Left renal cortex interstitium (tissue), 4 donors: Measurements from ENCODE around the gene PCAT7. TPM values are rescaled to one million over a fixed set of nuclear protein-coding genes. Genes with fewer than 3 reads are reported as not detected.
A peak's percentile ranks its signal among the peaks of the same experiment; 100 is the strongest.
"Not testable (repeated sequence)": the region's sequence is repeated elsewhere in the genome, so short reads cannot be mapped to it uniquely, and the experiment has no call there.

Experiments
- DNase-seq, 4 donors: peaks; one replicate each; pipeline ENCODE4 v3.0.0-alpha.2; 2013; ENCODE audit warnings: low read depth in 4 of 4, low spot score in 2 of 4, missing footprints in 1 of 4
- polyA plus RNA-seq, 4 donors: library from polyadenylated mRNA; unstranded; fragments of 120-200 nt; gene quantifications; one replicate each; pipeline ENCODE4 v1.2.1, GENCODE V29; 2013; ENCODE audit not compliant: insufficient read length in 4 of 4

The PCAT7 gene
- polyA plus RNA-seq = under 1 TPM; 0.42 to 0.74 (median 0.47) TPM

GRCh38 chr9:94554439-94555331 is at the start of gene PCAT7:
Gene PCAT7 (plus strand): TSS chr9:94555083.
- DNase-seq = no peak

GRCh38 chr9:94506370-94506769 is 48.5 kb upstream of the PCAT7 start:
- not testable (repeated sequence) for DNase-seq

GRCh38 chr9:94507531-94508258 is 47.2 kb upstream of the PCAT7 start:
- DNase-seq = no peak

- DNase-seq = no peak
Observed at GRCh38 chr9:94511134-94511954, 43.5 kb upstream of the PCAT7 start.

- DNase-seq = no peak
Observed at GRCh38 chr9:94511955-94512265, 43.0 kb upstream of the PCAT7 start.

GRCh38 chr9:94514722-94515121 is 40.2 kb upstream of the PCAT7 start:
- DNase-seq = no peak

- no peak for DNase-seq
Observed at GRCh38 chr9:94517254-94517653, 37.6 kb upstream of the PCAT7 start.

GRCh38 chr9:94525396-94526035 is 29.4 kb upstream of the PCAT7 start:
- DNase-seq = no peak

GRCh38 chr9:94526271-94526670 is 28.6 kb upstream of the PCAT7 start:
- no peak for DNase-seq

GRCh38 chr9:94526951-94527350 is 27.9 kb upstream of the PCAT7 start:
- no peak for DNase-seq

GRCh38 chr9:94528886-94529285 is 26.0 kb upstream of the PCAT7 start:
- DNase-seq = no peak

GRCh38 chr9:94533155-94533554 is 21.7 kb upstream of the PCAT7 start:
- DNase-seq = peak in 2 of 4 donors; percentile 18 to 45

- DNase-seq = no peak
Observed at GRCh38 chr9:94533601-94534000, 21.3 kb upstream of the PCAT7 start.

GRCh38 chr9:94534901-94535300 is 20.0 kb upstream of the PCAT7 start:
- DNase-seq = no peak

- no peak for DNase-seq
Observed at GRCh38 chr9:94538908-94539307, 16.0 kb upstream of the PCAT7 start.

GRCh38 chr9:94544335-94544734 is 10.5 kb upstream of the PCAT7 start:
- not testable (repeated sequence) for DNase-seq

GRCh38 chr9:94545940-94546339 is 8.9 kb upstream of the PCAT7 start:
- no peak for DNase-seq

GRCh38 chr9:94553029-94553938 is 1.6 kb upstream of the PCAT7 start:
- DNase-seq = no peak

- DNase-seq = no peak
Observed at GRCh38 chr9:94554078-94554438, 825 bp upstream of the PCAT7 start.

- no peak for DNase-seq
Observed at GRCh38 chr9:94557376-94557775, 2.5 kb downstream of the PCAT7 start.
